ENCODE results near the gene ATP5F1E. TPM values are rescaled to one million over a fixed set of nuclear protein-coding genes. Genes with fewer than 3 reads are reported as not detected.

Gene ATP5F1E
- total and polyA plus RNA-seq, 9 of the 15 experiments (the other 6 are each of a cell fraction or from before 2014, with no cell fraction given): 60.3 to 162 (median 113) TPM

DNA sequence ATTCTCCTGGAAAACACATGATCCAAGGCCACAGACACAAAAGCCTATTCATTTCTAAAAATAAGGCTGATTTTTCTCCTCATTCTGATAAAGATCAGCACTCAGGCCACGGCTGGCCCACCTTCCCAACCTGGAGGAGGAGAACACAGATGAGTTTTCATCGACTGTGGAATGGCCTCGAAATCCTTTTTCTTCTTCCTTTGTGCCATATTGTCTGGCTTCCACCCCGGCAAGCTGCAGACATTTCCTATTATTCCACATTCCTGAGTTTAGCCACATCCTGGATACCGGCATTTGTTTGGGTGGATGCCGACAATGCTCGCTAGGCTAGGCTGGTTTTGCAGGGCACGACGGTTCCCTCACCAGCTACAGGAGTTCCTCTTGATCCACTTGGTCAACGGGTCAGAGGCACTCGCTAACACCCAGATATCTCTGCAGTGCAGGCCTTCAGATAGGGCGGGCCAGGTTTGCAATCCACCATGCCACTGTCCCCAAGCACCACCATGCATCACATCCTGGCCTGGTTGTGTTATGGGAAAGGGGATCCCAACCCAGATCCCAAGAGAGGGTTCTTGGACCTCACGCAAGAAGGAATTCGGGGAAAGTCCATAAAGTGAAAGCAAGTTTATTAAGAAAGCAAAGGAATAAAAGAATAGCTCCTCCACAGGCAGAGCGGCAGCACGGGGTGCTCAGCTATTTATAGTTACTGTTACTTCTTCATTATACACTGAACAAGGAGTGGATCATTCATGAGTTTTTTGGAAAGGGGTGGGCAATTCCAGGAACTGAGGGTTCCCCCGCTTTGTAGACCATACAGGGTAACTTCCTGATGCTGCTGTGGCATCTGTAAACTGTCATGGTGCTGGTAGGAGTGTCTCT lies 20.9 kb downstream of the ATP5F1E start (continued):
- TF ChIP-seq, protein P1, sequence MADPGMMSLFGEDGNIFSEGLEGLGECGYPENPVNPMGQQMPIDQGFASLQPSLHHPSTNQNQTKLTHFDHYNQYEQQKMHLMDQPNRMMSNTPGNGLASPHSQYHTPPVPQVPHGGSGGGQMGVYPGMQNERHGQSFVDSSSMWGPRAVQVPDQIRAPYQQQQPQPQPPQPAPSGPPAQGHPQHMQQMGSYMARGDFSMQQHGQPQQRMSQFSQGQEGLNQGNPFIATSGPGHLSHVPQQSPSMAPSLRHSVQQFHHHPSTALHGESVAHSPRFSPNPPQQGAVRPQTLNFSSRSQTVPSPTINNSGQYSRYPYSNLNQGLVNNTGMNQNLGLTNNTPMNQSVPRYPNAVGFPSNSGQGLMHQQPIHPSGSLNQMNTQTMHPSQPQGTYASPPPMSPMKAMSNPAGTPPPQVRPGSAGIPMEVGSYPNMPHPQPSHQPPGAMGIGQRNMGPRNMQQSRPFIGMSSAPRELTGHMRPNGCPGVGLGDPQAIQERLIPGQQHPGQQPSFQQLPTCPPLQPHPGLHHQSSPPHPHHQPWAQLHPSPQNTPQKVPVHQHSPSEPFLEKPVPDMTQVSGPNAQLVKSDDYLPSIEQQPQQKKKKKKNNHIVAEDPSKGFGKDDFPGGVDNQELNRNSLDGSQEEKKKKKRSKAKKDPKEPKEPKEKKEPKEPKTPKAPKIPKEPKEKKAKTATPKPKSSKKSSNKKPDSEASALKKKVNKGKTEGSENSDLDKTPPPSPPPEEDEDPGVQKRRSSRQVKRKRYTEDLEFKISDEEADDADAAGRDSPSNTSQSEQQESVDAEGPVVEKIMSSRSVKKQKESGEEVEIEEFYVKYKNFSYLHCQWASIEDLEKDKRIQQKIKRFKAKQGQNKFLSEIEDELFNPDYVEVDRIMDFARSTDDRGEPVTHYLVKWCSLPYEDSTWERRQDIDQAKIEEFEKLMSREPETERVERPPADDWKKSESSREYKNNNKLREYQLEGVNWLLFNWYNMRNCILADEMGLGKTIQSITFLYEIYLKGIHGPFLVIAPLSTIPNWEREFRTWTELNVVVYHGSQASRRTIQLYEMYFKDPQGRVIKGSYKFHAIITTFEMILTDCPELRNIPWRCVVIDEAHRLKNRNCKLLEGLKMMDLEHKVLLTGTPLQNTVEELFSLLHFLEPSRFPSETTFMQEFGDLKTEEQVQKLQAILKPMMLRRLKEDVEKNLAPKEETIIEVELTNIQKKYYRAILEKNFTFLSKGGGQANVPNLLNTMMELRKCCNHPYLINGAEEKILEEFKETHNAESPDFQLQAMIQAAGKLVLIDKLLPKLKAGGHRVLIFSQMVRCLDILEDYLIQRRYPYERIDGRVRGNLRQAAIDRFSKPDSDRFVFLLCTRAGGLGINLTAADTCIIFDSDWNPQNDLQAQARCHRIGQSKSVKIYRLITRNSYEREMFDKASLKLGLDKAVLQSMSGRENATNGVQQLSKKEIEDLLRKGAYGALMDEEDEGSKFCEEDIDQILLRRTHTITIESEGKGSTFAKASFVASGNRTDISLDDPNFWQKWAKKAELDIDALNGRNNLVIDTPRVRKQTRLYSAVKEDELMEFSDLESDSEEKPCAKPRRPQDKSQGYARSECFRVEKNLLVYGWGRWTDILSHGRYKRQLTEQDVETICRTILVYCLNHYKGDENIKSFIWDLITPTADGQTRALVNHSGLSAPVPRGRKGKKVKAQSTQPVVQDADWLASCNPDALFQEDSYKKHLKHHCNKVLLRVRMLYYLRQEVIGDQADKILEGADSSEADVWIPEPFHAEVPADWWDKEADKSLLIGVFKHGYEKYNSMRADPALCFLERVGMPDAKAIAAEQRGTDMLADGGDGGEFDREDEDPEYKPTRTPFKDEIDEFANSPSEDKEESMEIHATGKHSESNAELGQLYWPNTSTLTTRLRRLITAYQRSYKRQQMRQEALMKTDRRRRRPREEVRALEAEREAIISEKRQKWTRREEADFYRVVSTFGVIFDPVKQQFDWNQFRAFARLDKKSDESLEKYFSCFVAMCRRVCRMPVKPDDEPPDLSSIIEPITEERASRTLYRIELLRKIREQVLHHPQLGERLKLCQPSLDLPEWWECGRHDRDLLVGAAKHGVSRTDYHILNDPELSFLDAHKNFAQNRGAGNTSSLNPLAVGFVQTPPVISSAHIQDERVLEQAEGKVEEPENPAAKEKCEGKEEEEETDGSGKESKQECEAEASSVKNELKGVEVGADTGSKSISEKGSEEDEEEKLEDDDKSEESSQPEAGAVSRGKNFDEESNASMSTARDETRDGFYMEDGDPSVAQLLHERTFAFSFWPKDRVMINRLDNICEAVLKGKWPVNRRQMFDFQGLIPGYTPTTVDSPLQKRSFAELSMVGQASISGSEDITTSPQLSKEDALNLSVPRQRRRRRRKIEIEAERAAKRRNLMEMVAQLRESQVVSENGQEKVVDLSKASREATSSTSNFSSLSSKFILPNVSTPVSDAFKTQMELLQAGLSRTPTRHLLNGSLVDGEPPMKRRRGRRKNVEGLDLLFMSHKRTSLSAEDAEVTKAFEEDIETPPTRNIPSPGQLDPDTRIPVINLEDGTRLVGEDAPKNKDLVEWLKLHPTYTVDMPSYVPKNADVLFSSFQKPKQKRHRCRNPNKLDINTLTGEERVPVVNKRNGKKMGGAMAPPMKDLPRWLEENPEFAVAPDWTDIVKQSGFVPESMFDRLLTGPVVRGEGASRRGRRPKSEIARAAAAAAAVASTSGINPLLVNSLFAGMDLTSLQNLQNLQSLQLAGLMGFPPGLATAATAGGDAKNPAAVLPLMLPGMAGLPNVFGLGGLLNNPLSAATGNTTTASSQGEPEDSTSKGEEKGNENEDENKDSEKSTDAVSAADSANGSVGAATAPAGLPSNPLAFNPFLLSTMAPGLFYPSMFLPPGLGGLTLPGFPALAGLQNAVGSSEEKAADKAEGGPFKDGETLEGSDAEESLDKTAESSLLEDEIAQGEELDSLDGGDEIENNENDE (IDR thresholded peaks at IDR 0.05; ENCODE audit: low read depth, low read length): no peak
- TF ChIP-seq ZNF133 (CRISPR knock-in tag; IDR thresholded peaks at IDR 0.05) (no peak), IFI16 (CRISPR knock-in tag; IDR thresholded peaks at IDR 0.05) (no peak), ZNF23 (CRISPR knock-in tag; IDR thresholded peaks at IDR 0.05) (no peak), SREBF1 (IDR thresholded peaks at IDR 0.05; ENCODE audit: borderline replicate concordance, low read depth, low read length) (no peak), DDX20 (tag; IDR thresholded peaks at IDR 0.05; ENCODE audit: low read depth) (no peak), GTF2A2 (tag; IDR thresholded peaks at IDR 0.05) (no peak), NCOA2 (IDR thresholded peaks at IDR 0.05; ENCODE audit: partially characterized antibody in 2 of 2) (no peak)
- TF ChIP-seq, protein P2, sequence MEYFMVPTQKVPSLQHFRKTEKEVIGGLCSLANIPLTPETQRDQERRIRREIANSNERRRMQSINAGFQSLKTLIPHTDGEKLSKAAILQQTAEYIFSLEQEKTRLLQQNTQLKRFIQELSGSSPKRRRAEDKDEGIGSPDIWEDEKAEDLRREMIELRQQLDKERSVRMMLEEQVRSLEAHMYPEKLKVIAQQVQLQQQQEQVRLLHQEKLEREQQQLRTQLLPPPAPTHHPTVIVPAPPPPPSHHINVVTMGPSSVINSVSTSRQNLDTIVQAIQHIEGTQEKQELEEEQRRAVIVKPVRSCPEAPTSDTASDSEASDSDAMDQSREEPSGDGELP (CRISPR knock-in tag; IDR thresholded peaks at IDR 0.05; ENCODE audit: borderline replicate concordance): peak; percentile 37; the same call in 1 of the 2 replicates
- TF ChIP-seq, protein P3, sequence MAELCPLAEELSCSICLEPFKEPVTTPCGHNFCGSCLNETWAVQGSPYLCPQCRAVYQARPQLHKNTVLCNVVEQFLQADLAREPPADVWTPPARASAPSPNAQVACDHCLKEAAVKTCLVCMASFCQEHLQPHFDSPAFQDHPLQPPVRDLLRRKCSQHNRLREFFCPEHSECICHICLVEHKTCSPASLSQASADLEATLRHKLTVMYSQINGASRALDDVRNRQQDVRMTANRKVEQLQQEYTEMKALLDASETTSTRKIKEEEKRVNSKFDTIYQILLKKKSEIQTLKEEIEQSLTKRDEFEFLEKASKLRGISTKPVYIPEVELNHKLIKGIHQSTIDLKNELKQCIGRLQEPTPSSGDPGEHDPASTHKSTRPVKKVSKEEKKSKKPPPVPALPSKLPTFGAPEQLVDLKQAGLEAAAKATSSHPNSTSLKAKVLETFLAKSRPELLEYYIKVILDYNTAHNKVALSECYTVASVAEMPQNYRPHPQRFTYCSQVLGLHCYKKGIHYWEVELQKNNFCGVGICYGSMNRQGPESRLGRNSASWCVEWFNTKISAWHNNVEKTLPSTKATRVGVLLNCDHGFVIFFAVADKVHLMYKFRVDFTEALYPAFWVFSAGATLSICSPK (IDR thresholded peaks at IDR 0.05; ENCODE audit: borderline replicate concordance): no peak
- TF ChIP-seq, protein P4, sequence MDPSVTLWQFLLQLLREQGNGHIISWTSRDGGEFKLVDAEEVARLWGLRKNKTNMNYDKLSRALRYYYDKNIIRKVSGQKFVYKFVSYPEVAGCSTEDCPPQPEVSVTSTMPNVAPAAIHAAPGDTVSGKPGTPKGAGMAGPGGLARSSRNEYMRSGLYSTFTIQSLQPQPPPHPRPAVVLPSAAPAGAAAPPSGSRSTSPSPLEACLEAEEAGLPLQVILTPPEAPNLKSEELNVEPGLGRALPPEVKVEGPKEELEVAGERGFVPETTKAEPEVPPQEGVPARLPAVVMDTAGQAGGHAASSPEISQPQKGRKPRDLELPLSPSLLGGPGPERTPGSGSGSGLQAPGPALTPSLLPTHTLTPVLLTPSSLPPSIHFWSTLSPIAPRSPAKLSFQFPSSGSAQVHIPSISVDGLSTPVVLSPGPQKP (CRISPR knock-in tag; IDR thresholded peaks at IDR 0.05): no peak
